K562 (cell line): Measurements from ENCODE around the gene CDC20. TPM values are rescaled to one million over a fixed set of nuclear protein-coding genes. Genes with fewer than 3 reads are reported as not detected.

Experiments used
- ARID1B ChIP-seq: fragments of 450-650 bp; IDR thresholded peaks from 2 replicates; pipeline ENCODE4 v1.6.1; 2016; ENCODE audit warnings: antibody characterized with exemption, mild to moderate bottlenecking, inconsistent platforms
- ATF4 ChIP-seq: fragments of 450-650 bp; formaldehyde crosslinking; IDR thresholded peaks from 2 replicates; pipeline ENCODE4 v1.4.0; 2022; ENCODE audit warnings: mild to moderate bottlenecking, moderate library complexity
- CBX2 ChIP-seq: fragments of 200-600 bp; sonication (generic); IDR thresholded peaks from one replicate; pipeline ENCODE4 v1.6.1; 2012; ENCODE audit warnings: mild to moderate bottlenecking, low read length, inconsistent platforms; ENCODE audit not compliant: insufficient read depth, poor library complexity, severe bottlenecking
- EGR1 ChIP-seq: fragments of 450-650 bp; conservative IDR thresholded peaks from 2 replicates; pipeline ENCODE4 v1.6.1; 2017; ENCODE audit warnings: mild to moderate bottlenecking
- KDM4B ChIP-seq, 2 experiments: fragments of 450-650 bp in 1 of 2; sonication (generic) in 1 of 2; IDR thresholded peaks; 2 replicates each; pipeline ENCODE4 v1.6.1; 2016 to 2017; ENCODE audit warnings: borderline replicate concordance in 2 of 2, antibody characterized with exemption in 1 of 2, low read depth in 1 of 2, mild to moderate bottlenecking in 1 of 2
- KHSRP ChIP-seq: fragments of 450-650 bp; IDR thresholded peaks from 2 replicates; pipeline ENCODE4 v1.6.1; 2017
- NFE2 ChIP-seq: IDR thresholded peaks from 2 replicates; pipeline ENCODE4 v1.6.1; 2014; ENCODE audit warnings: antibody characterized with exemption, low read depth
- NFE2L1 ChIP-seq: fragments of 450-650 bp; IDR thresholded peaks from 2 replicates; pipeline ENCODE4 v1.6.1; 2016; ENCODE audit warnings: missing genetic modification characterization, low read depth, mild to moderate bottlenecking, missing compliant biosample characterization, moderate library complexity, borderline replicate concordance
- NFRKB ChIP-seq: fragments of 450-650 bp; IDR thresholded peaks from 2 replicates; pipeline ENCODE4 v1.6.1; 2016; ENCODE audit warnings: low read depth
- NR0B1 ChIP-seq: fragments of 450-650 bp; IDR thresholded peaks from one replicate; pipeline ENCODE4 v1.6.1; 2018; ENCODE audit warnings: mild to moderate bottlenecking, moderate library complexity; ENCODE audit not compliant: partially characterized antibody
- NRF1 ChIP-seq, 2 experiments: fragments of 450-650 bp; IDR thresholded peaks in 1 of 2; conservative IDR thresholded peaks in 1 of 2; 2 replicates each; pipeline ENCODE4 v1.6.1; 2014; ENCODE audit warnings: mild to moderate bottlenecking in 2 of 2
- RBM15 ChIP-seq: fragments of 200-400 bp; formaldehyde crosslinking; IDR thresholded peaks from 2 replicates; pipeline ENCODE4 v1.6.1; 2018; ENCODE audit warnings: mild to moderate bottlenecking, low read length, moderate library complexity; ENCODE audit not compliant: insufficient read depth
- SIN3A ChIP-seq, 2 experiments: fragments of 150-350 bp in 1 of 2; IDR thresholded peaks; 2 replicates each; pipeline ENCODE4 v1.6.1; 2011 to 2016; ENCODE audit warnings: borderline replicate concordance in 2 of 2, low read depth in 2 of 2, low read length in 2 of 2, mild to moderate bottlenecking in 2 of 2, moderate library complexity in 2 of 2; ENCODE audit not compliant: control insufficient read depth in 1 of 2
- SMARCB1 ChIP-seq: IDR thresholded peaks from 2 replicates; pipeline ENCODE4 v1.6.1; 2011; ENCODE audit warnings: improper control_type of control experiment, low read depth; ENCODE audit not compliant: insufficient read length
- SP1 ChIP-seq: sonication (generic); formaldehyde crosslinking; IDR thresholded peaks from 2 replicates; pipeline ENCODE4 v1.8.1; 2022; ENCODE audit warnings: mild to moderate bottlenecking, missing genetic modification reagents
- TAL1 ChIP-seq: fragments of 450-650 bp; IDR thresholded peaks from 2 replicates; pipeline ENCODE4 v1.6.1; 2016; ENCODE audit warnings: mild to moderate bottlenecking
- TFAP4 ChIP-seq: sonication (generic); formaldehyde crosslinking; IDR thresholded peaks from 2 replicates; pipeline ENCODE4 v1.8.0; 2022; ENCODE audit warnings: missing genetic modification reagents, mild to moderate bottlenecking, moderate library complexity, borderline replicate concordance
- TRIM24 ChIP-seq, 2 experiments: fragments of 450-650 bp; IDR thresholded peaks; 2 replicates each; pipeline ENCODE4 v1.6.1; 2016
- USF2 ChIP-seq: sonication (generic); formaldehyde crosslinking; IDR thresholded peaks from 2 replicates; pipeline ENCODE4 v1.5.0; 2020; ENCODE audit warnings: missing genetic modification reagents
- WHSC1 ChIP-seq: IDR thresholded peaks from one replicate; pipeline ENCODE4 v1.6.1; 2012; ENCODE audit warnings: low read length, control low read depth, inconsistent platforms
- ZNF561 ChIP-seq: fragments of 450-650 bp; formaldehyde crosslinking; conservative IDR thresholded peaks from 2 replicates; pipeline ENCODE4 v1.4.0; 2020; ENCODE audit warnings: mild to moderate bottlenecking, moderate library complexity
- ZNF740 ChIP-seq, 3 experiments: fragments of 200-800 bp in 1 of 3; sonication (Bioruptor generic) in 1 of 3; sonication (generic) in 1 of 3; formaldehyde crosslinking in 1 of 3; IDR thresholded peaks; 2 replicates each; pipeline versions ENCODE4 v1.6.1 to v1.8.0; 2016 to 2022; ENCODE audit warnings: mild to moderate bottlenecking in 2 of 3, missing compliant biosample characterization in 2 of 3, missing genetic modification characterization in 2 of 3, missing genetic modification reagents in 1 of 3
- polyA plus RNA-seq, 8 experiments: library from polyadenylated mRNA; depleted of rRNA in 4 of 8; stranded (reverse) in 5 of 8; unstranded in 3 of 8; fragments of >200 nt; fragmentation: Nextera tagmentation in 2 of 8; fragmentation: Illumina TruSeq in 1 of 8; extraction: Ambion mirVana in 2 of 8; extraction: Trizol in 1 of 8; gene quantifications; 2 replicates each; pipeline versions ENCODE4 v1.2.1 to v1.2.3, GENCODE V29; 2011 to 2014; ENCODE audit warnings: inconsistent platforms in 1 of 8, missing spikeins in 1 of 8
- total RNA-seq, 7 experiments: library from RNA; depleted of rRNA in 6 of 7; stranded (reverse); fragments of >200 nt in 6 of 7; fragmentation: Illumina TruSeq in 2 of 7; extraction: Trizol in 2 of 7; gene quantifications; 2 replicates each; pipeline versions ENCODE4 v1.2.1 to v1.2.3, GENCODE V29; 2011 to 2021; ENCODE audit warnings: low replicate concordance in 1 of 7

The CDC20 gene
- total and polyA plus RNA-seq, 9 of the 15 experiments (the other 6 are each of a cell fraction or from before 2014, with no cell fraction given), result 45.2 to 224 (median 121) TPM

- TF ChIP-seq ARID1B (peak; percentile 93), ZNF740 (CRISPR knock-in tag; IDR thresholded peaks at IDR 0.05) (peak; percentile 54; the same call in 1 of the 2 replicates), ZNF740 (tag; IDR thresholded peaks at IDR 0.05) (no peak), TAL1 (peak; percentile 88), USF2 (no peak; the same call in 1 of the 2 replicates), ATF4 (CRISPR knock-in tag) (no peak), KDM4B (IDR thresholded peaks at IDR 0.05; ENCODE audit: borderline replicate concordance in 2 of 2, low read depth in 1 of 2) (no peak), WHSC1 (no peak), TRIM24 (IDR thresholded peaks at IDR 0.05) (peak; percentile 19 to 61; a peak in 1 of 4 replicates), NRF1 (conservative IDR thresholded peaks at IDR 0.05 in 1 of 2, IDR thresholded peaks at IDR 0.05 in 1 of 2) (peak in 1 of 2 experiments; percentile 22; a peak in 1 of 4 replicates), NR0B1 (no peak), RBM15 (no peak), SMARCB1 (no peak), CBX2 (no peak), SIN3A (IDR thresholded peaks at IDR 0.05; ENCODE audit: borderline replicate concordance in 2 of 2, control insufficient read depth in 1 of 2, low read depth in 2 of 2, low read length in 2 of 2) (peak in 1 of 2 experiments; percentile 85; a peak in 2 of 4 replicates), SP1 (CRISPR knock-in tag) (no peak), TFAP4 (peak; percentile 80), ZNF561 (CRISPR knock-in tag) (no peak), NFE2L1 (no peak), NFE2 (no peak), NFRKB (peak; percentile 61; the same call in 1 of the 2 replicates), EGR1 (peak; percentile 68), KHSRP (no peak)
These were observed 8.5 kb downstream of the CDC20 start (continued) for GRCh38 chr1:43367026-43367903.
